ENCODE data around the gene TSC2.

Gene TSC2

DNA sequence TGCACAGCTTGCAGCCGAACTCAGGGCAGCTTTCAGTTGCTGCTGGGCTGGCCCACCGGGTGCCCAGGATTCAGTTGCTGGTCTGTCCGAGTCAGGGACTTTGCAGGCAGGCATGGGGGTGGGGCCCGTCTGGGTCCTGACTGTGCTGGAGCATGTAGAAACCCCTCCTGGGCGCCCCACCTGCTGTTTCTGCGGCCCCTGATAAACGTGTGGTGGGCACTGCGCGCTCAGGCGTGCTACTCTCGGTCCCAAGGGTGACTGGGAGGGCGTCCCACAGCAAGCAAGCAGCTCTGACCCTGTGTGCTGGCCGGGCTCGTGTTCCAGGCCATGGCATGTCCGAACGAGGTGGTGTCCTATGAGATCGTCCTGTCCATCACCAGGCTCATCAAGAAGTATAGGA lies 12.6 kb downstream of the TSC2 start:
- no peak for TF ChIP-seq EGR1 (IDR thresholded peaks at IDR 0.05)
- no peak for TF ChIP-seq TAF1 (IDR thresholded peaks at IDR 0.05; ENCODE audit: low read depth)
- TF ChIP-seq, protein P1, sequence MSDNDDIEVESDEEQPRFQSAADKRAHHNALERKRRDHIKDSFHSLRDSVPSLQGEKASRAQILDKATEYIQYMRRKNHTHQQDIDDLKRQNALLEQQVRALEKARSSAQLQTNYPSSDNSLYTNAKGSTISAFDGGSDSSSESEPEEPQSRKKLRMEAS (IDR thresholded peaks at IDR 0.05): no peak
- TF ChIP-seq FOXM1 (IDR thresholded peaks at IDR 0.05; ENCODE audit: borderline replicate concordance, low read depth): no peak
- TF ChIP-seq EP300 (IDR thresholded peaks at IDR 0.05; ENCODE audit: borderline replicate concordance): no peak
- no peak for TF ChIP-seq NFIC (IDR thresholded peaks at IDR 0.05)
- no peak for TF ChIP-seq ZBTB7A (IDR thresholded peaks at IDR 0.05; ENCODE audit: low read depth)
- no peak for TF ChIP-seq TCF12 (IDR thresholded peaks at IDR 0.05; ENCODE audit: low read depth)
- TF ChIP-seq, protein P2, sequence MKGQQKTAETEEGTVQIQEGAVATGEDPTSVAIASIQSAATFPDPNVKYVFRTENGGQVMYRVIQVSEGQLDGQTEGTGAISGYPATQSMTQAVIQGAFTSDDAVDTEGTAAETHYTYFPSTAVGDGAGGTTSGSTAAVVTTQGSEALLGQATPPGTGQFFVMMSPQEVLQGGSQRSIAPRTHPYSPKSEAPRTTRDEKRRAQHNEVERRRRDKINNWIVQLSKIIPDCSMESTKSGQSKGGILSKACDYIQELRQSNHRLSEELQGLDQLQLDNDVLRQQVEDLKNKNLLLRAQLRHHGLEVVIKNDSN (IDR thresholded peaks at IDR 0.05): no peak
- TF ChIP-seq CEBPB (IDR thresholded peaks at IDR 0.05): no peak
- no peak for TF ChIP-seq TEAD4 (IDR thresholded peaks at IDR 0.05)
- TF ChIP-seq RAD21 (IDR thresholded peaks at IDR 0.05; ENCODE audit: low read depth): no peak
- no peak for TF ChIP-seq YY1 (IDR thresholded peaks at IDR 0.05; ENCODE audit: low read depth)
- TF ChIP-seq, protein P3, sequence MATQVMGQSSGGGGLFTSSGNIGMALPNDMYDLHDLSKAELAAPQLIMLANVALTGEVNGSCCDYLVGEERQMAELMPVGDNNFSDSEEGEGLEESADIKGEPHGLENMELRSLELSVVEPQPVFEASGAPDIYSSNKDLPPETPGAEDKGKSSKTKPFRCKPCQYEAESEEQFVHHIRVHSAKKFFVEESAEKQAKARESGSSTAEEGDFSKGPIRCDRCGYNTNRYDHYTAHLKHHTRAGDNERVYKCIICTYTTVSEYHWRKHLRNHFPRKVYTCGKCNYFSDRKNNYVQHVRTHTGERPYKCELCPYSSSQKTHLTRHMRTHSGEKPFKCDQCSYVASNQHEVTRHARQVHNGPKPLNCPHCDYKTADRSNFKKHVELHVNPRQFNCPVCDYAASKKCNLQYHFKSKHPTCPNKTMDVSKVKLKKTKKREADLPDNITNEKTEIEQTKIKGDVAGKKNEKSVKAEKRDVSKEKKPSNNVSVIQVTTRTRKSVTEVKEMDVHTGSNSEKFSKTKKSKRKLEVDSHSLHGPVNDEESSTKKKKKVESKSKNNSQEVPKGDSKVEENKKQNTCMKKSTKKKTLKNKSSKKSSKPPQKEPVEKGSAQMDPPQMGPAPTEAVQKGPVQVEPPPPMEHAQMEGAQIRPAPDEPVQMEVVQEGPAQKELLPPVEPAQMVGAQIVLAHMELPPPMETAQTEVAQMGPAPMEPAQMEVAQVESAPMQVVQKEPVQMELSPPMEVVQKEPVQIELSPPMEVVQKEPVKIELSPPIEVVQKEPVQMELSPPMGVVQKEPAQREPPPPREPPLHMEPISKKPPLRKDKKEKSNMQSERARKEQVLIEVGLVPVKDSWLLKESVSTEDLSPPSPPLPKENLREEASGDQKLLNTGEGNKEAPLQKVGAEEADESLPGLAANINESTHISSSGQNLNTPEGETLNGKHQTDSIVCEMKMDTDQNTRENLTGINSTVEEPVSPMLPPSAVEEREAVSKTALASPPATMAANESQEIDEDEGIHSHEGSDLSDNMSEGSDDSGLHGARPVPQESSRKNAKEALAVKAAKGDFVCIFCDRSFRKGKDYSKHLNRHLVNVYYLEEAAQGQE (IDR thresholded peaks at IDR 0.05; ENCODE audit: low read depth): no peak
- no peak for TF ChIP-seq CREB1 (IDR thresholded peaks at IDR 0.05; ENCODE audit: low read depth)

DNA sequence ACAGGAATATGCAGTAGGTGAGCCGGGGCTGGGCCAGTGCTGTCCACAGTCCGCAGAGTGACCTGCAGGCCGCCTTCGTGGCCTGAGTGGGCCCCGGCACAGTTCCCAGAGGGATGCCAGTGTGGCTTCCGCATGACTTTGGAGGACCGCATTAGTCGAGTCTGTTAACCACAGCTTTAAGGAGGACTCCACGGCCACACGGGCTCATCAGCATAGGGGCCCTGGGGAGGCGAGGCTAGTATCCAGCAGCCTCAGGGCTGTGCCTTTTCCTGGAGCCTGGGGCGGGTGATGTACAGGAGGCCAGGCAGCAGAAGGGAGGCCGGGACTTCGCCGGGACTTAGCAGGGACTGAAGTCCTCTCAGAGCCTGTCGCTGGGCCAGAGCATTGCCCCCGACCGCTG lies 13.2 kb downstream of the TSC2 start:
- TF ChIP-seq TCF12 (IDR thresholded peaks at IDR 0.05; ENCODE audit: low read depth): no peak

DNA sequence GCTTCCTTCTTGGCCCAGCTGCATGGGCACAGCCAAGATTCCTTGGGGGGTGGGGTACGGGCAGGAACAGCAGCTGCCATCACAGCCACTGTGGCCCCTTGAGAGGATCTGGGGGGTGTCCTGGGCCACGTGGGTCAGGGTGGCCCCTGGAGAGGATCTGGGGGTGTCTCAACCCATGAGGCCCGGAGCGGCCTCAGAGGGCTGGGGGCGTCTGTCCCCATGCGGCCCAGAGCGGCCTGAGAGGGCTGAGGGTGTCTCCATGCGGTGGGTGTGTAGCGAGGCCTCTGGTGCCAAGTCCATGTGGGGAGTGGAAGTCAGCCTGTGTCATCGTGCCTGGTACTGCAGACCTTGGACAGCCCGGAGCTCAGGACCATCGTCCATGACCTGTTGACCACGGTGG lies 13.7 kb downstream of the TSC2 start:
- TF ChIP-seq EGR1 (IDR thresholded peaks at IDR 0.05) (no peak), TAF1 (IDR thresholded peaks at IDR 0.05; ENCODE audit: low read depth) (no peak), YY1 (IDR thresholded peaks at IDR 0.05; ENCODE audit: low read depth) (no peak), RAD21 (IDR thresholded peaks at IDR 0.05; ENCODE audit: low read depth) (no peak), EP300 (IDR thresholded peaks at IDR 0.05; ENCODE audit: borderline replicate concordance) (no peak), FOXM1 (IDR thresholded peaks at IDR 0.05; ENCODE audit: borderline replicate concordance, low read depth) (no peak), NFIC (IDR thresholded peaks at IDR 0.05) (no peak), ZBTB7A (IDR thresholded peaks at IDR 0.05; ENCODE audit: low read depth) (no peak), CEBPB (IDR thresholded peaks at IDR 0.05) (no peak), CREB1 (IDR thresholded peaks at IDR 0.05; ENCODE audit: low read depth) (no peak), TEAD4 (IDR thresholded peaks at IDR 0.05) (no peak)
- TF ChIP-seq, protein P1 (IDR thresholded peaks at IDR 0.05): no peak

DNA sequence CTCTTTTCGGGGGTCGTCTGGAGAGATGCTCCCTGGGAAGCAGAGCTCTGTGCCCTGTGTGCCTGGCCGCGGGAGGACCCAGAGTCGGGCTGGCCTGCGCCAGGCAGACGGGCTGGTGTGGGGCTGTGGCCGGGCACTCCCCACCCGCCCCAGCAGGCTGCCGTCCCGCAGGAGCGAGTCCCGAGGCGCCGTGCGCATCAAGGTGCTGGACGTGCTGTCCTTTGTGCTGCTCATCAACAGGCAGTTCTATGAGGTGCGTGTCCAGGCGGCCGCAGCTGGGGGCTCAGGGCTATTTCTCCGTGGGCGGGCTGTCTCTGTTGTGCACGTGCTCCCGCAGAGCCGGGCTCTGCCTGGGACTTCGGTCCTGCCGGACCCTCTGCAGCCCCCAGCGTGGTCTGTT lies 15.0 kb downstream of the TSC2 start:
- TF ChIP-seq TCF12 (IDR thresholded peaks at IDR 0.05; ENCODE audit: low read depth): no peak
- TF ChIP-seq CEBPB (IDR thresholded peaks at IDR 0.05): no peak
- TF ChIP-seq RAD21 (IDR thresholded peaks at IDR 0.05; ENCODE audit: low read depth): no peak
- TF ChIP-seq EP300 (IDR thresholded peaks at IDR 0.05; ENCODE audit: borderline replicate concordance): no peak
- TF ChIP-seq, protein P1 (IDR thresholded peaks at IDR 0.05): no peak
- TF ChIP-seq FOXM1 (IDR thresholded peaks at IDR 0.05; ENCODE audit: borderline replicate concordance, low read depth): no peak
- TF ChIP-seq YY1 (IDR thresholded peaks at IDR 0.05; ENCODE audit: low read depth): no peak
- no peak for TF ChIP-seq CREB1 (IDR thresholded peaks at IDR 0.05; ENCODE audit: low read depth)
- no peak for TF ChIP-seq TAF1 (IDR thresholded peaks at IDR 0.05; ENCODE audit: low read depth)
- no peak for TF ChIP-seq NFIC (IDR thresholded peaks at IDR 0.05)
- no peak for TF ChIP-seq ZBTB7A (IDR thresholded peaks at IDR 0.05; ENCODE audit: low read depth)
- TF ChIP-seq, protein P2 (IDR thresholded peaks at IDR 0.05): no peak
- TF ChIP-seq EGR1 (IDR thresholded peaks at IDR 0.05): no peak

DNA sequence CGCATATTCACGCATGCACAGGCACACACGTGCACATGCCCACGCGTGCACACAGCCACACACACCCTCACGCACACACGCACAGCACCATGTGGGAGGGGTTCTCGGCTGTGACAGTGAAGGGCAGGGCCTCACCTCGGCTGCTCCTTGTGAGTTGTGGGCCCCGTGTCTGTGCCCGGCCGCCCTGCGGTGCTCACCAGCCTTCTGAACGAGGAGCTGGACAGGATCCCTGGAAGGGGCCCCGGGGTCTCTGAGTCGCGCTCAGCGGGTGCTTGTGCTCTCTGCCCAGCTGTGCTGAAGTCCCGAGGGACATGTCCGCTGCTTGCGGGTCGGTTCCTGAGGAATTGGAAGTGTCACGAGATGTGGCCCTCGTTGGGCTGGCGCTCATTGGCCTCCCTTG lies 16.1 kb downstream of the TSC2 start:
- no peak for TF ChIP-seq RAD21 (IDR thresholded peaks at IDR 0.05; ENCODE audit: low read depth)
- TF ChIP-seq, protein P2 (IDR thresholded peaks at IDR 0.05): no peak
- TF ChIP-seq NFIC (IDR thresholded peaks at IDR 0.05): no peak
- TF ChIP-seq ZBTB7A (IDR thresholded peaks at IDR 0.05; ENCODE audit: low read depth): no peak
- no peak for TF ChIP-seq EP300 (IDR thresholded peaks at IDR 0.05; ENCODE audit: borderline replicate concordance)
- TF ChIP-seq YY1 (IDR thresholded peaks at IDR 0.05; ENCODE audit: low read depth): no peak
- no peak for TF ChIP-seq CREB1 (IDR thresholded peaks at IDR 0.05; ENCODE audit: low read depth)
- TF ChIP-seq EGR1 (IDR thresholded peaks at IDR 0.05): no peak
- no peak for TF ChIP-seq TEAD4 (IDR thresholded peaks at IDR 0.05)
- TF ChIP-seq, protein P3 (IDR thresholded peaks at IDR 0.05; ENCODE audit: low read depth): no peak
- no peak for TF ChIP-seq TCF12 (IDR thresholded peaks at IDR 0.05; ENCODE audit: low read depth)
- TF ChIP-seq CEBPB (IDR thresholded peaks at IDR 0.05): no peak
